Right lobe of liver (tissue), 4 donors: ENCODE measurements around the gene ZNF865.

Experiments used
- POLR2A ChIP-seq: fragments of 450-650 bp; IDR thresholded peaks from one replicate; pipeline ENCODE4 v1.6.1; 2017; ENCODE audit warnings: antibody characterized with exemption, mild to moderate bottlenecking
- TF ChIP-seq, protein P1 (sequence below), 4 donors: fragments of 200-600 bp in 3 of 4; fragments of 450-650 bp in 1 of 4; IDR thresholded peaks; one replicate each; pipeline versions ENCODE4 v1.5.1 to v1.8.0; 2016 to 2022; ENCODE audit warnings: antibody characterized with exemption in 4 of 4, mild to moderate bottlenecking in 2 of 4
- donor health status: DM: no; HTN: no; CAD: no.
- donor health status: DM: no; HTN: no; CAD: no.
- donor health status: DM: no; HTN: yes; CAD: no.

GRCh38 chr19:55579766-55580621 lies 25.5 kb upstream of the ZNF865 start:
- TF ChIP-seq, protein P1, sequence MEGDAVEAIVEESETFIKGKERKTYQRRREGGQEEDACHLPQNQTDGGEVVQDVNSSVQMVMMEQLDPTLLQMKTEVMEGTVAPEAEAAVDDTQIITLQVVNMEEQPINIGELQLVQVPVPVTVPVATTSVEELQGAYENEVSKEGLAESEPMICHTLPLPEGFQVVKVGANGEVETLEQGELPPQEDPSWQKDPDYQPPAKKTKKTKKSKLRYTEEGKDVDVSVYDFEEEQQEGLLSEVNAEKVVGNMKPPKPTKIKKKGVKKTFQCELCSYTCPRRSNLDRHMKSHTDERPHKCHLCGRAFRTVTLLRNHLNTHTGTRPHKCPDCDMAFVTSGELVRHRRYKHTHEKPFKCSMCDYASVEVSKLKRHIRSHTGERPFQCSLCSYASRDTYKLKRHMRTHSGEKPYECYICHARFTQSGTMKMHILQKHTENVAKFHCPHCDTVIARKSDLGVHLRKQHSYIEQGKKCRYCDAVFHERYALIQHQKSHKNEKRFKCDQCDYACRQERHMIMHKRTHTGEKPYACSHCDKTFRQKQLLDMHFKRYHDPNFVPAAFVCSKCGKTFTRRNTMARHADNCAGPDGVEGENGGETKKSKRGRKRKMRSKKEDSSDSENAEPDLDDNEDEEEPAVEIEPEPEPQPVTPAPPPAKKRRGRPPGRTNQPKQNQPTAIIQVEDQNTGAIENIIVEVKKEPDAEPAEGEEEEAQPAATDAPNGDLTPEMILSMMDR (IDR thresholded peaks at IDR 0.05), result no peak
- TF ChIP-seq POLR2A, result no peak
